GM12891 (cell line): ENCODE data around the gene CAMTA1.

Source experiments
- DNase-seq: peaks from one replicate; pipeline ENCODE4 v3.0.0; 2011; ENCODE audit warnings: low spot score; ENCODE audit not compliant: insufficient read length
- FAIRE-seq: peaks from 2 replicates; lab custom pipeline; 2011; peaks lifted over from hg19 to GRCh38; lab: Jason Lieb, UNC
- PAX5 ChIP-seq: IDR thresholded peaks from 2 replicates; pipeline ENCODE4 v1.6.1; 2011; ENCODE audit warnings: low read length, moderate library complexity, mild to moderate bottlenecking; ENCODE audit not compliant: insufficient read depth, severe bottlenecking
- POLR2A ChIP-seq: IDR thresholded peaks from 2 replicates; pipeline ENCODE4 v1.6.1; 2011; ENCODE audit warnings: low read depth, low read length, control low read depth
- POLR2AphosphoS5 ChIP-seq: IDR thresholded peaks from 2 replicates; pipeline ENCODE4 v1.6.1; 2011; ENCODE audit warnings: low read depth, low read length, control low read depth
- POU2F2 ChIP-seq: IDR thresholded peaks from 2 replicates; pipeline ENCODE4 v1.6.1; 2011; ENCODE audit warnings: low read depth, mild to moderate bottlenecking, control low read depth, low read length, moderate library complexity
- SPI1 ChIP-seq: IDR thresholded peaks from 2 replicates; pipeline ENCODE4 v1.6.1; 2011; ENCODE audit warnings: low read depth, low read length, control low read depth
- TAF1 ChIP-seq: IDR thresholded peaks from 2 replicates; pipeline ENCODE4 v1.6.1; 2011; ENCODE audit warnings: low read depth, low read length, control low read depth

Gene CAMTA1

DNA sequence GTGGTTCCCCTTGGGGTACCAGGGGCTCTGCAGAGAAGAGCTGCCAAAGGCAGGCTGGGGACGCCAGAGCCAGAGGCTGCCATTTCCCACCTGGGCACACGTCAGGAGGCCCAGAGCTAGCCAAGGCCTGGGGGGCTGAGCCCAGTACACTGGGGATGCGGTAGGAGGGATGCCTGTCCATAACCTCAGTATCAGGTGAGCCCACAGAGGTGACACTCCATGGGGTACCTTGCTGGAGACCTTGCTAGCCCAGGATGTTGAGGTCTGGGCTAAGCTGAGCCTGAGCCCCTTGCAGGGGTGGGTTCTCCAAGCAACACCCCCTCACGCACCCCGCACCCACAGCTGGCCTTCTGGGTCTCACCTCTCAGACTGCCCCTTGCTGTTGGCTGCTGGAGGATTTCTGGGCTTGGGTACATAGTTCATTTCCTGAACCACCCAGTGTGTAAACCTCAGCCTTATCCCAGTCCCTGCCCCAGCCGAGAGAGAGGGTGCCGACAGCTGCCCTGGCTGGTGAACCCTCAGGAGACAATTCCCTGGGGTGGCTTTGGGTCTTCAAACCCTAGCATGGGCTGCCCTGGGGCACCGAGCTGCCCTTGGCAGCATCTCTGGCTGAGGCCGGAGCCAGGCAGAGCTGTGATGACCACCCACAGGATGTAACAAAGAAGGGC, 893.4 kb downstream of the CAMTA1 start:
- DNase-seq = no peak
- FAIRE-seq = no peak
- TF ChIP-seq PAX5 (no peak), POLR2A (no peak), POU2F2 (no peak), POLR2AphosphoS5 (no peak), TAF1 (no peak), SPI1 (no peak)

DNA sequence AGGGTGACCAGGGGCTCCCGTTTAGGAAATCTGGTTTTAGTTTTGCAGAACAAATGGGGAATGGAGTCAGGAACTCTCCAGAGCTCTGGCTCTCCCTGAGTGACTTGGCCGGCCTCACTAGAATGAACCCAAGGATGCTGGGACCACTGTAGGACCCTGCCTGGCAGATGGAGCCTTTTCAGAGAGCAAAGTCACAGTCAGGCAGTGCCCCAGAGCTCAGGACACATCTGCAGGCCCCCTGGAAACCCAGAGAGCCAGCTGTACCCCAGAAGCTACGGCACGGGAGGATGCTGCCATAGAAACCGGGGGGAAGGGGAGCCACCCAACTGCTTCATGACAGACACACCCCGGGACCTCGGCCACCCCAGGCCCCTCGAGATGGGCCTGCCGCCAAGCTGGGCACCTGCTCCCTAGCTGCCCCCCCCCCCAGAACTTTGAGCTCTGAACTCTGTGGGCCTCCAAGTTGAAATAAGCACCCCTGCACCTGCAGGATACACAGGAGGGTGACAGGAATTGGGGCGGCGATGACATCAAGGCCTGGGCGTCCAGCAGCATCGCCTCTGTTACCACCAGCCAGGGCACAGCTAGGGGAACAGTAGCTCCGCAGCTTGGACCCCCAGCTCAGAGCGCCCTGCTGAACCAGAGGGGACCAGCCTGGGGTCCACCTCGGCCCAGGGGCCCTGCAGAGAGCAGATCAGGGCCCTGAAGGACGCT, 894.1 kb downstream of the CAMTA1 start:
- FAIRE-seq (no peak), DNase-seq (no peak)
- no peak for TF ChIP-seq POU2F2
- no peak for TF ChIP-seq POLR2AphosphoS5
- no peak for TF ChIP-seq PAX5
- TF ChIP-seq TAF1 = no peak
- no peak for TF ChIP-seq POLR2A
- TF ChIP-seq SPI1 = no peak

DNA sequence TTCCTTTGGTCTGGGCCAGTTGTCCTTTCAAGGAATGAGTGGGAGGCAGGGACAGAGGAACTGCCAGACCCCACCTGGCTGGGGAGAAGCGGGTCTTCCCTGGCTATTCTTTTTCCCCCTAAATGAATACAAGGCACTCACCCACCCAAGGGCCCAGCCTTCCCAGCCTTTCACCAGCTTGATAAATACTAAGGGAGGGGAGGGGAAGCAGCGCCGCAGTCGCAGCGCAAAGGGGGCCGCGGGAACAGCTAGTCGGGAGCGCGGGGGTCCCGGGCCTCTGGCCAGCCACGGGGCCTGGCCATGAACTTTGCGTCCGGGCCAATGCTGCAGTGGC, 894.6 kb downstream of the CAMTA1 start:
- TF ChIP-seq PAX5 (no peak), TAF1 (no peak), SPI1 (no peak), POLR2AphosphoS5 (no peak), POU2F2 (no peak), POLR2A (no peak)
- FAIRE-seq (no peak), DNase-seq (no peak)

DNA sequence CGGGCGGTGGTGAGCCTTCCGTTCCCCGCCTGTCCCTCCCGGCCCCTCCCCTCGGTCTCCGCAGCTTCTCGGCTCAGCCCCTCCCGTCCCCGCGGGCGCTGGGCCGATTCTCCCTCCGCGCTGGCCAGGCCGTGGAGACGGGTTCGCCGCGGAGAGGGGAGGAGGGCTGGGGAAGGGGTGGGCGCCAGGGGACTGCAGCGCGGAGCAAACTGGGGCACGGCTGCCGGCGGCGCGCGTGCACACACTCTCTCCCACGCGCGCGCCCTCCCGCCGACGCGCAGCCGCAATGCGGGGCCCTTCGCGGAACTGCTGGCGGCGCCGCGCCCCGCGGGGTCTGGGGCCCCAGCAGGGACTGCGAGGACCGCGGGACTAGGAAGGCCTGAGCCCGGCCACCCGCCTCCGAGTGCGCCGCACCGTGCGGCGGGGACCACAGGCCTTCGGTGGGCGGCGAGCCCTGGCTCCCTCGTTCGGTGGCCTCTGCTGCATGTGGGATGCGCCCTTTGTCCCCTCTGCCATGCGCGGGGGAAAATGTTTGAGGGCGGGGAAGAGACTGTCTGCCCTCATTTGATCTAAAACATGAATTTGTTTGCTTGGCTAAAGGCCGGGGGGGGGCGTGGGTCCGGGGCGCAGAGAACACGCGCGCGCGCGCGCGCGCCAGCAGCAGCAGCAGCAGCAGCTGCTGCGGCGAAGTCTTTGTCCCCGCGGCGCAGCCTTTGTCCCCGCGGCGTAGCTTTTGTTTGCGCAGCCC, 895.1 kb downstream of the CAMTA1 start:
- TF ChIP-seq TAF1 = no peak
- TF ChIP-seq POU2F2 = no peak
- no peak for TF ChIP-seq POLR2A
- no peak for TF ChIP-seq SPI1
- TF ChIP-seq PAX5 = no peak
- no peak for TF ChIP-seq POLR2AphosphoS5
- no peak for FAIRE-seq
- DNase-seq = no peak

DNA sequence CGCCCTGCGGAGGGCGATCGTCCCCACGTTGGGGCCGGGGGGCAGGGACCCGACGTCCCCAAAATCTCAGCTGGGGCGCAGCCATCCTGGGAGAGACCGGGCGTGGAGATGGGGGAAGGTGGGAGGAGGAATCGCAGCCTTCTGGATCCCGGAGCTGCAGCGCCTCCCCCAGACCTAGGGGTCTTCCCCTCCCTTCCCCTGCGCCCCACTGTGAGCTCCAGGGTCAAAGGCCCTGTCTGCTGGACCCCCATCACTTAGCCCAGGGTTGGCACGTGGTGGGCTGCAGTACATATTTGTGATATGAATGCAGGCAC, 895.7 kb downstream of the CAMTA1 start:
- DNase-seq (no peak), FAIRE-seq (no peak)
- no peak for TF ChIP-seq SPI1
- TF ChIP-seq POLR2A = no peak
- no peak for TF ChIP-seq PAX5
- TF ChIP-seq POLR2AphosphoS5 = no peak

DNA sequence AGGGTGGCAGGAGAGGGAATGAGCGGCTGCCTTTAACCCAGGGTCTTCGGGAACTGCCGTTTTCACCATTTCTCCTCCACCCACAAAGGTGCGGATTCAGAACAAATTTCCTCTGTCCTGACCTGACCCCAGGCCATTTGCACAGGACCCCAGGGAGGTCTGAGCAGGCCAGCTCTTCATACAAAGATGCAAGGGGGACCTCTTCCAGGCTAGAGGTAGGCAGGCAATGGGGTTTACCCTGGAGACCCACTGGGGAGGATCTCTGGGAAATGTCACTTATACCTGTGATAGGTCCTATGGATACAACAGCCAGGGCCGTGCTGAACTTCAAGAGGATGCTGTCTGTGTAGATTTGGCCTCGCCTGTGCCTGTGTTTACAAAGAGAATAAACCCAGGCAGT, 896.1 kb downstream of the CAMTA1 start:
- no peak for FAIRE-seq
- TF ChIP-seq SPI1 = no peak
- TF ChIP-seq PAX5 = no peak
- no peak for TF ChIP-seq POU2F2
- no peak for TF ChIP-seq POLR2A
- TF ChIP-seq TAF1 = no peak
- no peak for TF ChIP-seq POLR2AphosphoS5
- no peak for DNase-seq

DNA sequence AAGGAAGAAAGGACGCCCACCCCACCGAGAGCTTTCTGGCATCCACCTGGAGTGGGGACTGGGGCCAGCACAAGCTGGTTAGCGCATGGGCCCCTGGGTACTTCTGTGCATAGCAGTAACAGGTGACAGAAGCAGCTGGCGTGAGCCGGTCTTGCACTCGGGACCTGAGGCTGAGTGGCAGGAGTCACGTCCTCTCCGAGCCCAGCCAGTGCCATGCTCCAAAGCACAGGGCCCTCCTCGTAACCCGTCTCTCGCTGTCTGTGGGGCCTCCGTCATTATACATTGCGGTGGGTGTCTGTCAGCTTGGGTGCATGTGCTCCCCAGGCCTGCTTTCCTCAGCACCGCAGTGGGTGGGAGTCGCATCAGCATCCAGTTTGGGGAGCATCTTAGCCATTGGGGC, 898.3 kb downstream of the CAMTA1 start:
- TF ChIP-seq PAX5 (no peak), POU2F2 (no peak), SPI1 (no peak), POLR2AphosphoS5 (no peak), TAF1 (no peak), POLR2A (no peak)
- DNase-seq = no peak
- FAIRE-seq = no peak

DNA sequence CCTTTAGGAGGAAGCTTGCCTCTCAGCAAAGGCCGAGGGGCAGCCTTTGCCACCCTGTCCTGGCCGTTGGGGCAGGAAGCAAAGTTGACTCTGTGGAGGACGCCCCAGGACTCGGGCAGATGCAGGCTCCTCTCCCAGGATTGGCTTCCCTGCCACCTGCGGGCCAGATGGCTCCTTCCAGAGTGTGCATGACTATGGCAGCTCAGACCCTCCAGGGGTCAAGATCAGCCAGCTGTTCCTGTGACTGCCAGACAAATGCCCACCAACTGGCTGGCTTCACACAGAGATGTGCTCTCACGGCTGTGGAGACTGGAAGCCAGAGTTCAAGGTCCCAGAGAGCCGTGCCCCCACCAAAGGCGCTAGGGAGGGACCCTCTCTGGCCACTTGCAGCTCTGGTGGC, 898.9 kb downstream of the CAMTA1 start:
- no peak for FAIRE-seq
- DNase-seq = no peak
- TF ChIP-seq POLR2AphosphoS5 (no peak), PAX5 (no peak), SPI1 (no peak), POU2F2 (no peak), TAF1 (no peak), POLR2A (no peak)

DNA sequence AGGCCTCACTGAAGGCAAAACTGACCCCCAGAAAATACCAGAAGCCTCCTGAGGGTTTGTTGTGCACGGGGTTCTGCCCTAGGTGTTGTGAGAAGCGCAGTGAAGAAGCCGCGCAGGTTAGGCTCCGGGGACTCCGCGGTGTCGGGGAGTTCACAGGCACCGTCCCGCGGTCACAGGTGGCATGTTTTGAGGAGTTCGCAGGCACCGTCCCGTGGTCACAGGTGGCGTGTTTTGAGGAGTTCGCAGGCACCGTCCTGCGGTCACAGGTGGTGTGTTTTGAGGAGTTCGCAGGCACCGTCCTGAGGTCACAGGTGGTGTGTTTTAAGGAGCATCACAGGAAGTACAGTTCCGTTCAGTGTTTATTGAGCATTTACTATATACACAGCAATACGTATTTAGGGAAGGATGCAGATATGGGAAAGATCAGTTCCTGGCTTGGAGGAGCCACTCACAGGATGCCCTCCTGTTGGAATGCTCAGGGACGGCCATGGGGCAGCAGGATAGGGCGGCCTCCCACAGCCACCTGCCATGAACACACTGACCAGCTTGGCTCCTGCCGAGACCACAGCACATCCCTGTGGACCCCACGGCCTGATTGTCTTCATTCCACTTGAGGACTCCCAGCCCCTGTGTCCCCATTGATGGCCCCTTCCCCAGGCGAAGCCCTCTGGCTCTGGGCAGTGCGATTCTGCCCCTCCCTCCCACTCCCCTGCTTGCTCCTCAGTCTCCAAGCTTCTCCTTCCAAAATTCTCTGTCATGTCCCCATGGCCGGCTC, 899.8 kb downstream of the CAMTA1 start:
- TF ChIP-seq POLR2AphosphoS5 = no peak
- TF ChIP-seq POLR2A = no peak
- no peak for TF ChIP-seq POU2F2
- TF ChIP-seq SPI1 = no peak
- TF ChIP-seq PAX5 = no peak
- no peak for TF ChIP-seq TAF1
- FAIRE-seq (no peak), DNase-seq (no peak)
